ENCODE measurements around the gene AVPI1. TPM values are rescaled to one million over a fixed set of nuclear protein-coding genes. Genes with fewer than 3 reads are reported as not detected.

Gene AVPI1
- total and polyA plus RNA-seq, 4 donors, result 6.6 to 22.1 (median 11.9) TPM

DNA sequence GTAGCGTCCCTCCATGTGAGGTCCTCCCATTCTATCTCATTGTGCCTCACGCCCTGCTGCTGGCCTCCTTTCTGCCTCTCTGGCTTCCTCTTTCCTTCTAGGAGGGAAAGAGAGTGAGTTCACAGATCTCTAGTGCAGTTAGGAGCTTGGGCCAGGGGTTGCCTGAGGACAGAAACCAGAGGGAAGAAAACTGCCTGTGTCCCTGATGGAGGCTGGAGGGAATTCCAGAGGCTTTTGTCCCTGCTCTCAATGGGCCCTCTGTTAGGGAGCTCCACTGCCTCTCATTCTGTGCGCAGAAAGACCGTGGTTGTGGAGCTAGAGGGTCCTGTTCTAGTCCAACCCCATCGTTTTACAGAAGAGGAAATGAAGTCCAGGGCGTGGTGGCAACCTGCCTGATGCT is 31.1 kb upstream of the AVPI1 start:
- Histone ChIP-seq H3K9me3 (ENCODE audit: control insufficient read depth in 4 of 4, low read length in 3 of 4) (no peaks in the 10 kb centered on the region), H3K36me3 (ENCODE audit: control insufficient read depth in 4 of 4, insufficient read depth in 3 of 4, low read depth in 1 of 4, low read length in 3 of 4) (no peaks in the 10 kb centered on the region), H3K4me1 (ENCODE audit: control insufficient read depth in 4 of 4, insufficient read depth in 4 of 4, low read length in 3 of 4) (peaks cover 2 to 20% (median 16%) of the 10 kb centered on the region in 4 donors), H3K27ac (ENCODE audit: low read depth in 1 of 2, low read length in 2 of 2) (peak overlapping the region; percentile 62 to 72), H3K4me3 (ENCODE audit: low read depth in 1 of 3, low read length in 3 of 3) (no peak overlapping the region), H3K27me3 (ENCODE audit: control insufficient read depth in 4 of 4, insufficient read depth in 4 of 4, low read length in 3 of 4) (no peaks in the 10 kb centered on the region), H3K9ac (ENCODE audit: low read depth in 1 of 2, low read length in 2 of 2) (no peak overlapping the region)
- TF ChIP-seq RXRA (IDR thresholded peaks at IDR 0.05) (peak in 1 of 2 donors; percentile 54), NR2F2 (IDR thresholded peaks at IDR 0.05) (peak; percentile 6), JUND (IDR thresholded peaks at IDR 0.05) (no peak)
- TF ChIP-seq, protein P1, sequence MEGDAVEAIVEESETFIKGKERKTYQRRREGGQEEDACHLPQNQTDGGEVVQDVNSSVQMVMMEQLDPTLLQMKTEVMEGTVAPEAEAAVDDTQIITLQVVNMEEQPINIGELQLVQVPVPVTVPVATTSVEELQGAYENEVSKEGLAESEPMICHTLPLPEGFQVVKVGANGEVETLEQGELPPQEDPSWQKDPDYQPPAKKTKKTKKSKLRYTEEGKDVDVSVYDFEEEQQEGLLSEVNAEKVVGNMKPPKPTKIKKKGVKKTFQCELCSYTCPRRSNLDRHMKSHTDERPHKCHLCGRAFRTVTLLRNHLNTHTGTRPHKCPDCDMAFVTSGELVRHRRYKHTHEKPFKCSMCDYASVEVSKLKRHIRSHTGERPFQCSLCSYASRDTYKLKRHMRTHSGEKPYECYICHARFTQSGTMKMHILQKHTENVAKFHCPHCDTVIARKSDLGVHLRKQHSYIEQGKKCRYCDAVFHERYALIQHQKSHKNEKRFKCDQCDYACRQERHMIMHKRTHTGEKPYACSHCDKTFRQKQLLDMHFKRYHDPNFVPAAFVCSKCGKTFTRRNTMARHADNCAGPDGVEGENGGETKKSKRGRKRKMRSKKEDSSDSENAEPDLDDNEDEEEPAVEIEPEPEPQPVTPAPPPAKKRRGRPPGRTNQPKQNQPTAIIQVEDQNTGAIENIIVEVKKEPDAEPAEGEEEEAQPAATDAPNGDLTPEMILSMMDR (IDR thresholded peaks at IDR 0.05; ENCODE audit: low read depth, low read length, missing input control), result no peak
- 74% methylated on average over 6 of the region's 6 CpGs for WGBS
- no peak for DNase-seq (ENCODE audit: low spot score)

DNA sequence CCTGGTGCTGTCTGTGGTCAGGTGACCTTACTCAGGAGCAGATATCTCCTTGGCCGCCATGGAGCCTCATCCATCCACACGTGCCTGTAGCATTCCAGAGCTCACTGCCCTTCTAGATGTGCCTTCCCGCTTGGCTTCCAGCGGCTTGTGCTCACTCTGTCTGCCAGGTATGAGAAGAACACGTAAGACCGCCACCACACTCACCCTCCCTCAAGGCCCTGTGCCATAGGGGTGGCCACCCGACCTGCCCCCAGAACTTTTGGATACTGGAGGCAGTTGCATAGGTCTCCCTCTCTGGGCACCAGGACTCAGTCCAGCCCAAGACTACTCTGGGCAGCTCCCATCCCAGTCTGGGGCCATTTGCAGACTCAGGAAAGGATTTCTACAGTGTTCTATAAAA is 30.6 kb upstream of the AVPI1 start:
- TF ChIP-seq ATF3 (IDR thresholded peaks at IDR 0.05), result no peak
- no peak for TF ChIP-seq HNF4G (IDR thresholded peaks at IDR 0.05)
- no peak for TF ChIP-seq HNF4A (conservative IDR thresholded peaks at IDR 0.05)
- no peak for TF ChIP-seq EGR1 (IDR thresholded peaks at IDR 0.05; ENCODE audit: low read depth in 2 of 2)
- TF ChIP-seq JUND (IDR thresholded peaks at IDR 0.05), result no peak
- TF ChIP-seq NR2F2 (IDR thresholded peaks at IDR 0.05), result no peak
- no peak for TF ChIP-seq GABPA (IDR thresholded peaks at IDR 0.05 in 1 of 2, conservative IDR thresholded peaks at IDR 0.05 in 1 of 2)
- no peak for TF ChIP-seq FOXA1 (IDR thresholded peaks at IDR 0.05)
- TF ChIP-seq RAD21 (IDR thresholded peaks at IDR 0.05), result no peak
- TF ChIP-seq RXRA (IDR thresholded peaks at IDR 0.05), result no peak
- TF ChIP-seq, protein P1 (IDR thresholded peaks at IDR 0.05; ENCODE audit: low read depth, low read length, missing input control), result no peak
- TF ChIP-seq YY1 (IDR thresholded peaks at IDR 0.05), result no peak
- TF ChIP-seq SP1 (IDR thresholded peaks at IDR 0.05), result no peak
- TF ChIP-seq FOXA2 (IDR thresholded peaks at IDR 0.05), result no peak
- TF ChIP-seq MAX (IDR thresholded peaks at IDR 0.05), result no peak
- TF ChIP-seq, protein P2, sequence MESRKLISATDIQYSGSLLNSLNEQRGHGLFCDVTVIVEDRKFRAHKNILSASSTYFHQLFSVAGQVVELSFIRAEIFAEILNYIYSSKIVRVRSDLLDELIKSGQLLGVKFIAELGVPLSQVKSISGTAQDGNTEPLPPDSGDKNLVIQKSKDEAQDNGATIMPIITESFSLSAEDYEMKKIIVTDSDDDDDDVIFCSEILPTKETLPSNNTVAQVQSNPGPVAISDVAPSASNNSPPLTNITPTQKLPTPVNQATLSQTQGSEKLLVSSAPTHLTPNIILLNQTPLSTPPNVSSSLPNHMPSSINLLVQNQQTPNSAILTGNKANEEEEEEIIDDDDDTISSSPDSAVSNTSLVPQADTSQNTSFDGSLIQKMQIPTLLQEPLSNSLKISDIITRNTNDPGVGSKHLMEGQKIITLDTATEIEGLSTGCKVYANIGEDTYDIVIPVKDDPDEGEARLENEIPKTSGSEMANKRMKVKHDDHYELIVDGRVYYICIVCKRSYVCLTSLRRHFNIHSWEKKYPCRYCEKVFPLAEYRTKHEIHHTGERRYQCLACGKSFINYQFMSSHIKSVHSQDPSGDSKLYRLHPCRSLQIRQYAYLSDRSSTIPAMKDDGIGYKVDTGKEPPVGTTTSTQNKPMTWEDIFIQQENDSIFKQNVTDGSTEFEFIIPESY (IDR thresholded peaks at IDR 0.05), result no peak
- H3K27me3 ChIP-seq (ENCODE audit: control insufficient read depth in 4 of 4, insufficient read depth in 4 of 4, low read length in 3 of 4), result no peaks in the 10 kb centered on the region
- H3K27ac ChIP-seq (ENCODE audit: low read depth in 1 of 2, low read length in 2 of 2), result no peak overlapping the region
- H3K4me3 ChIP-seq (ENCODE audit: low read depth in 1 of 3, low read length in 3 of 3), result no peak overlapping the region
- H3K9me3 ChIP-seq (ENCODE audit: control insufficient read depth in 4 of 4, low read length in 3 of 4), result no peaks in the 10 kb centered on the region
- peaks cover 2 to 23% (median 17%) of the 10 kb centered on the region in 4 donors for H3K4me1 ChIP-seq (ENCODE audit: control insufficient read depth in 4 of 4, insufficient read depth in 4 of 4, low read length in 3 of 4)
- no peaks in the 10 kb centered on the region for H3K36me3 ChIP-seq (ENCODE audit: control insufficient read depth in 4 of 4, insufficient read depth in 3 of 4, low read depth in 1 of 4, low read length in 3 of 4)
- WGBS, result 94% methylated on average over 7 of the region's 7 CpGs
- no peak for DNase-seq (ENCODE audit: low spot score)
- no peak overlapping the region for H3K9ac ChIP-seq (ENCODE audit: low read depth in 1 of 2, low read length in 2 of 2)

All from liver (tissue), 9 donors.